Measurements from ENCODE around the gene SUSD1. TPM values are rescaled to one million over a fixed set of nuclear protein-coding genes. Genes with fewer than 3 reads are reported as not detected.
"Not testable (repeated sequence)": the region's sequence is repeated elsewhere in the genome, so short reads cannot be mapped to it uniquely, and the experiment has no call there.

The SUSD1 gene
- total and polyA plus RNA-seq, 12 donors: 1.5 to 14.7 (median 4.3) TPM

- peaks cover 0 to 7% (median 0%) of the 10 kb centered on the region in 9 donors for H3K36me3 ChIP-seq
- H3K27me3 ChIP-seq: no peaks in the 10 kb centered on the region
- H3K4me3 ChIP-seq: peak overlapping the region in 2 of 10 donors; percentile 6
- intact Hi-C loops (cut with DNase I): loop anchor here (1.0 to 10.0 kb wide), 8 partner anchors 170 to 316 kb away; partner anchors contain the start of gene UGCG (in 8 of the 10)
- H3K4me1 ChIP-seq: peaks cover 0 to 86% (median 29%) of the 10 kb centered on the region in 9 donors
- no peaks in the 10 kb centered on the region for H3K9me3 ChIP-seq
- DNase-seq: peak; percentile 23 to 77
- peak overlapping the region in 9 of 10 donors; percentile 48 to 95 (median 72) for H3K27ac ChIP-seq
- TF ChIP-seq CTCF (IDR thresholded peaks at IDR 0.05): peak; percentile 73 to 95 (median 91)
- ATAC-seq: peak; percentile 83 to 92 (median 88)
- 33 to 43% methylated on average over 11 of the region's 11 CpGs for WGBS, 2 donors
Observed at GRCh38 chr9:112074250-112075008, 100.7 kb downstream of the SUSD1 start.

- H3K36me3 ChIP-seq, H3K27me3 ChIP-seq, H3K4me3 ChIP-seq, H3K9me3 ChIP-seq, DNase-seq, ATAC-seq: not testable (repeated sequence)
- intact Hi-C loops (cut with DNase I): loop anchor here (1.0 to 10.0 kb wide), 8 partner anchors 169 to 315 kb away; partner anchors contain the start of gene UGCG (in 8 of the 10)
- Histone ChIP-seq H3K4me1 (peaks cover 0 to 87% (median 23%) of the 10 kb centered on the region in 9 donors), H3K27ac (peak overlapping the region in 9 of 10 donors; percentile 48 to 95 (median 72))
- 91 to 94% methylated on average over 10 of the region's 10 CpGs for WGBS, 2 donors
Observed at GRCh38 chr9:112073639-112074173, 101.4 kb downstream of the SUSD1 start.

- ATAC-seq: peak in 2 of 8 donors; percentile 20 to 43
- Histone ChIP-seq H3K27me3 (no peaks in the 10 kb centered on the region), H3K27ac (peak overlapping the region in 8 of 10 donors; percentile 37 to 95 (median 74)), H3K4me1 (peaks cover 0 to 80% (median 22%) of the 10 kb centered on the region in 9 donors), H3K9me3 (no peaks in the 10 kb centered on the region), H3K4me3 (no peak overlapping the region), H3K36me3 (peaks cover 0 to 6% (median 0%) of the 10 kb centered on the region in 9 donors)
- no peak for DNase-seq
- intact Hi-C loops (cut with DNase I): loop anchor here in 4 of 10 donors (5.0 to 10.0 kb wide), 4 partner anchors 168 to 311 kb away; partner anchors contain the start of gene UGCG (in 3 of the 4)
- WGBS, 2 donors: 69 to 75% methylated on average over 9 of the region's 9 CpGs
- TF ChIP-seq CTCF (IDR thresholded peaks at IDR 0.05): no peak
Observed at GRCh38 chr9:112072721-112073638, 102.1 kb downstream of the SUSD1 start.

GRCh38 chr9:112069318-112070169, 105.6 kb downstream of the SUSD1 start:
- intact Hi-C loops (cut with DNase I): loop anchor here in 5 of 10 donors (5.0 to 10.0 kb wide), 4 partner anchors 165 to 307 kb away; partner anchors contain the start of gene UGCG (in 4 of the 5)
- no peaks in the 10 kb centered on the region for H3K27me3 ChIP-seq
- WGBS, 2 donors: 90 to 92% methylated on average over 15 of the region's 15 CpGs
- no peak overlapping the region for H3K4me3 ChIP-seq
- no peaks in the 10 kb centered on the region for H3K9me3 ChIP-seq
- peaks cover 0 to 6% (median 0%) of the 10 kb centered on the region in 9 donors for H3K36me3 ChIP-seq
- DNase-seq (no peak), ATAC-seq (peak in 2 of 8 donors; percentile 29 to 35)
- peak overlapping the region in 1 of 10 donors; percentile 95 for H3K27ac ChIP-seq
- H3K4me1 ChIP-seq: peaks cover 0 to 65% (median 20%) of the 10 kb centered on the region in 9 donors
- no peak for TF ChIP-seq CTCF (IDR thresholded peaks at IDR 0.05)

Measured in heart right ventricle (tissue), 16 donors.